IgD-negative memory B cell (primary cell): Measurements from ENCODE around the gene PKIG. TPM values are rescaled to one million over a fixed set of nuclear protein-coding genes. Genes with fewer than 3 reads are reported as not detected.
A peak's percentile ranks its signal among the peaks of the same experiment; 100 is the strongest.

Source experiments
- H3K27ac Mint-ChIP-seq, 3 donors: one replicate each; pipeline ENCODE4 v1.8.0; 2020 to 2022; ENCODE audit warnings: mild to moderate bottlenecking in 3 of 3, mixed read lengths in 3 of 3, moderate library complexity in 1 of 3
- H3K27me3 Mint-ChIP-seq: one replicate; pipeline ENCODE4 v1.8.0; 2021; ENCODE audit warnings: mixed read lengths
- H3K36me3 Mint-ChIP-seq: one replicate; pipeline ENCODE4 v1.8.0; 2020; ENCODE audit warnings: mild to moderate bottlenecking, mixed read lengths
- H3K4me1 Mint-ChIP-seq, 3 donors: one replicate each; pipeline ENCODE4 v1.8.0; 2020 to 2022; ENCODE audit warnings: mixed read lengths in 3 of 3, mild to moderate bottlenecking in 1 of 3
- H3K4me3 Mint-ChIP-seq, 4 donors: one replicate each; pipeline ENCODE4 v1.8.0; 2020 to 2022; ENCODE audit warnings: mild to moderate bottlenecking in 4 of 4, mixed read lengths in 4 of 4, moderate library complexity in 3 of 4
- H3K9me3 Mint-ChIP-seq, 3 donors: one replicate each; pipeline ENCODE4 v1.8.0; 2020 to 2021; ENCODE audit warnings: mixed read lengths in 3 of 3, mild to moderate bottlenecking in 1 of 3
- polyA plus RNA-seq: library from polyadenylated mRNA; unstranded; fragments of 300-500 nt; fragmentation: Illumina TruSeq; gene quantifications from one replicate; pipeline ENCODE4 v1.2.3, GENCODE V29; 2021

Gene PKIG
- polyA plus RNA-seq, 1 donor from 2014 or later, result 63.3 TPM

- Mint-ChIP-seq H3K27me3 (no peaks in the 10 kb centered on the region), H3K9me3 (no peaks in the 10 kb centered on the region), H3K4me1 (peaks cover 0 to 5% (median 4%) of the 10 kb centered on the region in 3 donors), H3K27ac (no peak overlapping the region), H3K4me3 (no peak overlapping the region), H3K36me3 (peaks cover 3% of the 10 kb centered on the region)
Measured at GRCh38 chr20:44625361-44625760, 43.0 kb downstream of the PKIG start.

GRCh38 chr20:44626278-44626677, 43.9 kb downstream of the PKIG start:
- Mint-ChIP-seq H3K36me3 (peaks cover 2% of the 10 kb centered on the region), H3K27me3 (no peaks in the 10 kb centered on the region), H3K9me3 (no peaks in the 10 kb centered on the region), H3K27ac (peak overlapping the region in 1 of 3 donors; percentile 53), H3K4me3 (peak overlapping the region in 1 of 4 donors; percentile 25), H3K4me1 (peaks cover 0 to 5% (median 4%) of the 10 kb centered on the region in 3 donors)

DNA sequence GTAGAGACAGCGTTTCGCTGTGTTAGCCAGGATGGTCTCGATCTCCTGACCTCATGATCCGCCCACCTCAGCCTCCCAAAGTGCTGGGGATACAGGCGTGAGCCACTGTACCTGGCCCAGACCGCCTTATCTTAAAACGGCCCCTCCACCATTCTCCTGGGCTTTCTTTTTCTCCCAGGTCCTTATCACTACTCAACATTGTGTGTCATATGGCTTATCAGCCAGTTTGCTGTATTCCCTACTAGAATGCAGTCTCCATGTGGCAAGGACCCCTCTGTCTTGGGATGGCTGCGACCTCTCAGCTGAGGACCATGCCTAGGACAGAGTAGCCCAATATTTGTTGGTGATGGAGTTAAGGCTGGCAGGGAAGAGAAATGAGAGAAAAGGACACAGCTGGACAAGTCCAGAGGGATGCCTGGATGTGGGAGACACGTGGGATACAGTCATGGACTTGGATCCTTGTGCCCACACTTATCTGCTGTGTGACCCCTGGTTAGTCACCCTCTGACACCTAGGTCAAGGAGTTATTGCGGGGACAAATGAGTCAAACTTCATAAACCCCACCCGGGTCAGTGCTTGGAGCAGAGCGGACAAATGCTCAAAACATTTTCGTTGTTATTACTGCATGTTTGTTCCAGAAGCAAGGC, 45.1 kb downstream of the PKIG start:
- Mint-ChIP-seq H3K9me3 (no peaks in the 10 kb centered on the region), H3K27ac (peak overlapping the region in 1 of 3 donors; percentile 33), H3K27me3 (no peaks in the 10 kb centered on the region), H3K36me3 (peaks cover 2% of the 10 kb centered on the region), H3K4me3 (no peak overlapping the region), H3K4me1 (peaks cover 4 to 10% (median 4%) of the 10 kb centered on the region in 3 donors)

DNA sequence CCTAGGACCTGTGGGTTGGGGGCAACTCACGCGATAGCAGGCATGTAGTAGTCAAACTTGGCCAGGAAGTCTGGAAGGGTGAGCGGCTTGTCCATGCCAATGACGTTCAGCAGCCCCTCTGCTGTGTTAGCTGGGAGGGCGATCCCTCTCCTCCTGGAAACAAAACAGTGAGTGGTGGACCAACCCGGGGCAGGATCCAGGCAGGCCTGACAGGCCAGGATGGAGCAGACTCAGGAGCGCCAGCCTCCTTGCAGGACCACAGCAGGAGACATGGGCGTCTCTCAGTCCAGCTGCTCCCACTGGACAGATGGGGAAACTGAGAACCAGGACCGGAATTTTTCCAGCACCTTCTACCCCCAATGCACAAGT, 46.6 kb downstream of the PKIG start:
- H3K4me1 Mint-ChIP-seq, result peaks cover 4 to 15% (median 6%) of the 10 kb centered on the region in 3 donors
- no peak overlapping the region for H3K27ac Mint-ChIP-seq
- H3K9me3 Mint-ChIP-seq, result no peaks in the 10 kb centered on the region
- H3K36me3 Mint-ChIP-seq, result no peaks in the 10 kb centered on the region
- no peaks in the 10 kb centered on the region for H3K27me3 Mint-ChIP-seq
- no peak overlapping the region for H3K4me3 Mint-ChIP-seq

DNA sequence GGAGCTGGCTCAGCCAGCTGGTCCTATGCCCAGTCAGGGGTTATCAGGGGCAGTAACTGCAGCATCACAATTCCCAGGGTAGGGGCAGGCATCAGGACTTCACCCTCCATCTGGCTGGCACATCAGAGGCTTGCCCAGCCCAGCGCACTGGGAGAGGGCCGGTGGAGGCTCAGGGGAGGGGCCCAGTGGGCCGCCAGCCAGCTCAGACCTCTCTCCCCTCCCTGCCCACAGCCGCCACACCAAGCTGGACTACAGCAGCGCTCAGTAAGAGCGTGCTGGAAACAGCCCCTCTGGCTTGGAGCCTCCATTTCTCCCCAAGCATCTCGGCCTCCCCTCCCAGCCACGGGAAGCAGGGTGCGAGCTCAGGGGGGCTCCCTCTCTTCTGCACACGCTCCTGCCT, 47.2 kb downstream of the PKIG start:
- no peaks in the 10 kb centered on the region for H3K36me3 Mint-ChIP-seq
- peaks cover 4 to 15% (median 6%) of the 10 kb centered on the region in 3 donors for H3K4me1 Mint-ChIP-seq
- no peak overlapping the region for H3K27ac Mint-ChIP-seq
- H3K4me3 Mint-ChIP-seq, result no peak overlapping the region
- H3K9me3 Mint-ChIP-seq, result no peaks in the 10 kb centered on the region
- H3K27me3 Mint-ChIP-seq, result no peaks in the 10 kb centered on the region

- Mint-ChIP-seq H3K36me3 (no peaks in the 10 kb centered on the region), H3K27ac (no peak overlapping the region), H3K27me3 (no peaks in the 10 kb centered on the region), H3K9me3 (no peaks in the 10 kb centered on the region), H3K4me1 (peaks cover 4 to 11% (median 6%) of the 10 kb centered on the region in 3 donors), H3K4me3 (no peak overlapping the region)
Measured at GRCh38 chr20:44630297-44630696, 47.9 kb downstream of the PKIG start.

GRCh38 chr20:44632103-44632752, 49.8 kb downstream of the PKIG start:
- Mint-ChIP-seq H3K27me3 (no peaks in the 10 kb centered on the region), H3K4me3 (no peak overlapping the region), H3K4me1 (peaks cover 4 to 11% (median 6%) of the 10 kb centered on the region in 3 donors), H3K36me3 (no peaks in the 10 kb centered on the region), H3K9me3 (no peaks in the 10 kb centered on the region), H3K27ac (no peak overlapping the region)

- Mint-ChIP-seq H3K9me3 (no peaks in the 10 kb centered on the region), H3K4me1 (peaks cover 4 to 11% (median 6%) of the 10 kb centered on the region in 3 donors), H3K4me3 (no peak overlapping the region), H3K27me3 (no peaks in the 10 kb centered on the region), H3K27ac (peak overlapping the region in 2 of 3 donors; percentile 62 to 73), H3K36me3 (no peaks in the 10 kb centered on the region)
Measured at GRCh38 chr20:44633187-44633810, 50.9 kb downstream of the PKIG start.

GRCh38 chr20:44633872-44634600, 51.7 kb downstream of the PKIG start:
- Mint-ChIP-seq H3K4me1 (peaks cover 6 to 11% (median 7%) of the 10 kb centered on the region in 3 donors), H3K9me3 (no peaks in the 10 kb centered on the region), H3K36me3 (no peaks in the 10 kb centered on the region), H3K27me3 (no peaks in the 10 kb centered on the region), H3K4me3 (peak overlapping the region in 1 of 4 donors; percentile 12), H3K27ac (peak overlapping the region in 1 of 3 donors; percentile 62)

DNA sequence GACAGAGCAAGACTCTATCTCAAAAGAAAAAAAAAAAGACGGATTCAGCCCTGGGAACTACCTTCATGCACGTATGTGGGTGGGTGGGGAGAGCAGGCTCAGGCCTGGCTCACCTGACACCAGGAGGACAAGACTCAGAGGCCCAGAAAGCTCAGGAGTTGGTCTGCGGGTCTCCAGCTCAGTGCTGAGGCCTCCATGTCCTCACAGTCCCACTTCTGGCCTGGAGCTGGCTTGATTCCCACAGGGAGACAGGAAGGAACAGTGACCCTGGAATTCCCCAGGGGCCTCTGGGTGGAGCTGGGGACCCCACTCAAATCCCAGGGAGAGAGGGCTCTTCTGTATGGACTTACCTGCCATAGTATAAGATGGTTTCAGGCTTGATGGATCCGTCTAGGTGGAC, 53.5 kb downstream of the PKIG start:
- no peaks in the 10 kb centered on the region for H3K27me3 Mint-ChIP-seq
- H3K36me3 Mint-ChIP-seq, result peaks cover 1% of the 10 kb centered on the region
- H3K4me1 Mint-ChIP-seq, result peaks cover 6 to 12% (median 9%) of the 10 kb centered on the region in 3 donors
- H3K9me3 Mint-ChIP-seq, result no peaks in the 10 kb centered on the region
- peak overlapping the region in 2 of 3 donors; percentile 15 to 63 for H3K27ac Mint-ChIP-seq
- H3K4me3 Mint-ChIP-seq, result no peak overlapping the region

- H3K27me3 Mint-ChIP-seq, result no peaks in the 10 kb centered on the region
- peaks cover 1% of the 10 kb centered on the region for H3K36me3 Mint-ChIP-seq
- H3K27ac Mint-ChIP-seq, result no peak overlapping the region
- no peak overlapping the region for H3K4me3 Mint-ChIP-seq
- H3K9me3 Mint-ChIP-seq, result no peaks in the 10 kb centered on the region
- H3K4me1 Mint-ChIP-seq, result peaks cover 11 to 18% (median 12%) of the 10 kb centered on the region in 3 donors
Measured at GRCh38 chr20:44637042-44637441, 54.7 kb downstream of the PKIG start.

- Mint-ChIP-seq H3K4me1 (peaks cover 16 to 20% (median 17%) of the 10 kb centered on the region in 3 donors), H3K27me3 (no peaks in the 10 kb centered on the region), H3K4me3 (no peak overlapping the region), H3K9me3 (no peaks in the 10 kb centered on the region), H3K27ac (no peak overlapping the region), H3K36me3 (peaks cover 1% of the 10 kb centered on the region)
Measured at GRCh38 chr20:44637522-44638372, 55.4 kb downstream of the PKIG start.

- H3K4me3 Mint-ChIP-seq, result no peak overlapping the region
- H3K27ac Mint-ChIP-seq, result peak overlapping the region in 1 of 3 donors; percentile 27
- peaks cover 1% of the 10 kb centered on the region for H3K36me3 Mint-ChIP-seq
- H3K27me3 Mint-ChIP-seq, result no peaks in the 10 kb centered on the region
- H3K4me1 Mint-ChIP-seq, result peaks cover 32 to 38% (median 37%) of the 10 kb centered on the region in 3 donors
- no peaks in the 10 kb centered on the region for H3K9me3 Mint-ChIP-seq
Measured at GRCh38 chr20:44640522-44640921, 58.1 kb downstream of the PKIG start.

GRCh38 chr20:44641325-44641724, 58.9 kb downstream of the PKIG start:
- Mint-ChIP-seq H3K9me3 (no peaks in the 10 kb centered on the region), H3K27ac (peak overlapping the region; percentile 27 to 93 (median 28)), H3K4me3 (peak overlapping the region in 2 of 4 donors; percentile 5 to 79), H3K27me3 (no peaks in the 10 kb centered on the region), H3K36me3 (peaks cover 1% of the 10 kb centered on the region), H3K4me1 (peaks cover 37 to 46% (median 44%) of the 10 kb centered on the region in 3 donors)
